ENCODE measurements around the gene SHD. TPM values are rescaled to one million over a fixed set of nuclear protein-coding genes. Genes with fewer than 3 reads are reported as not detected.

The SHD gene, protein sequence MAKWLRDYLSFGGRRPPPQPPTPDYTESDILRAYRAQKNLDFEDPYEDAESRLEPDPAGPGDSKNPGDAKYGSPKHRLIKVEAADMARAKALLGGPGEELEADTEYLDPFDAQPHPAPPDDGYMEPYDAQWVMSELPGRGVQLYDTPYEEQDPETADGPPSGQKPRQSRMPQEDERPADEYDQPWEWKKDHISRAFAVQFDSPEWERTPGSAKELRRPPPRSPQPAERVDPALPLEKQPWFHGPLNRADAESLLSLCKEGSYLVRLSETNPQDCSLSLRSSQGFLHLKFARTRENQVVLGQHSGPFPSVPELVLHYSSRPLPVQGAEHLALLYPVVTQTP
- not detected in 2 replicates for total RNA-seq

DNA sequence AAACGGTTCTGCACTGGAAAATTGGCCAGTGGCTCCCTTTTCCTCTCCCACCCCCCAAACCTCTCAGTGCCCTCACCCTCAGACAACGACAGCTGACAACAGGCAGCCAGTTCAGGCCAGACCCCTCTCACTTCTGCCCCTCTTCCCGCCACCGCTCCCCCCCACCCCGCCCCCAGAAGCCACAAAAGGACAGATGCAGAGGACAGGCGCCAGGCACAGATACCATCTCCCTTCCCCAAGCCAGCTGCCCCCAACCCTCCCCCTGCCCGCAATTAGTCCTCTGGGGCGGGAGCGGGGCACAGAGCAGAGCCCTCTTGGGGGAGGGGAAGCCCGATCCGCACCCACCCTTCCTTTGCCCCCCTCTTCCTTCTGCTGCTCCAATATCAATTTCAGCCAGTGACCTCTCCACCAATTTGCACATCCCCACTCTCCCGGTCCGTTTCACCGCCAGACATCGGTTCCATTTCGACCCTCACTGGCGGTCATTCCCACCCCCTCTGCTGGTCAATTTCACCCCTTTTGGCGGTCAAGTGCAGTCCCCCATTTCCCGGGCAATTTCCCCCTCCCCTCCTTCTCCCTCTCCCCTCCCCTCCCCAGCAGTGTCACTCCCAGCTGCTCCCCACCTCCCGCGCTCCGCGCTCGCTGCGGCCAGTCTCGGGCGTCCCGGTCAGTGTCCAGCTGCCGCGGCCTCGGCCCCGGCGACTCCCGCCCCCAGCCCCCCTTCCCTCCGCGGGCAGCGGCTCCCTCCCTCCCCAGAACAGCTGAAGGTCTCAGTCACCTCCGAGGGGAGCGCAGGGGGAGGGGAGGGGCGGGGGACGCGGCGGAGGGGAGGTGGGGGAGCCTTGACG lies at the start of gene SHD:
TSS of gene SHD (plus strand) at position 848 of the 848 bp plus-strand sequence. CDS start 798 bp downstream, outside the sequence.

DNA sequence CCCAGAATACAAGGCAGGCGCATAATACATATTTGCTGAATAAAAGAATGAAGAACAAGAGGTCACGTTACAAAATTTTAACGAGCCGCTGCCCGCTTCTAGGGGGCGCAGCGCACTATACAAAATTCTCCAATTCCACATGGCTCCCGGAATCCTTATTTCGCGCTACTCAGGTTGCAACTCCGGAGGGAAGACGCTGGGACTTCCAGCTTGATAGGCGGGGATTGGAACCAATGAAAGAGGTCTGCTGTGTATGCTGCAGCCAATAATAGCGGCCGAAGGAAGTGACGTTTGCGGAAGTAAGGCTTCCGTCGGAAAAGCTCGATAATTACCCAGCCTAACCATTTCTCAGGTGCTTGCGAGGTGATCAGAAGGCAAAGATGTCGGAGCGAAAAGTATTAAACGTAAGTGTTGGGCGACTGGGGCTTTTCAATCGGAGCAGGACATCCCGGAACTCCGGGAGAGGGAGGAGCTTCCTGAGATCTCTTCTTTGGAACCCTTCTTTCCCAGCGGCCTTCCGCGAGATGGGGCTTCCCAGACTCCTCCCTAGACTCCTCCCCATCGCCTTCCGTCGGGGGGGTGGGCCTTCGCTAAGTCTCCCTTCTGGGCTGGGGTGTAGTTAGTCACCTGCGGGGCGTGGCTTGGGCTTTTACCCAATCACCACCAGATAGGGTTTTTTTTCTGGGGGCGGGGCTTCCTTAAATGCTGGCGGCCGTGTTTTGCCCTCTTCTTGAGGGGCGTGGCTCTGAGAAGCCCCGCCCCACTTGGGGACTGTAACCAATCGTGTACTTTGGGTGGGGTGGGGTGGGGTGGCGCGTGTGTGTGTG lies 32.1 kb upstream of the SHD start, which contains the start of gene YJU2:
TSS of gene YJU2 (plus strand) at position 314 of the 827 bp plus-strand sequence. CDS start at position 381, 67 bp downstream.

DNA sequence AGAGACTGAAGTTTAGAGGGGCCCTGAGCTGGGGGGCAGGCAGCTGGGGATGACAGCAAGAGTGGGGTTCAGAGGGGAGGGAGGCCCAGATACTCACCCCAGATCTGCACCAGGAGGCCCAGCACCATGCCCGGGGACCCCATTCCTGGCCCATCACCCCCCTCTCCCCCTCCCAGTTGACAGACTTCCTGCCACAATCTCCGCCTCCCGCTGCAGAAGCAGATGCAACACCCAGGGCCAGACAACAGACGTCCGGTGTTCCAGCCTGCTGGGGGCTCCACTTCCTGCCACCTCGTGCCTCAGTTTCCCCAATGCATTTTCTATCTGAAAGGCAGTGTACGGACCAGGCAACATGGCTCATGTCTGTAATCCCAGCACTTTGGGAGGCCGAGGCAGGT lies 23.2 kb downstream of the SHD start, which contains the start of gene TMIGD2:
TSS of gene TMIGD2 (minus strand) at position 147 of the 398 bp plus-strand sequence. CDS start at position 143, 4 bp downstream.

DNA sequence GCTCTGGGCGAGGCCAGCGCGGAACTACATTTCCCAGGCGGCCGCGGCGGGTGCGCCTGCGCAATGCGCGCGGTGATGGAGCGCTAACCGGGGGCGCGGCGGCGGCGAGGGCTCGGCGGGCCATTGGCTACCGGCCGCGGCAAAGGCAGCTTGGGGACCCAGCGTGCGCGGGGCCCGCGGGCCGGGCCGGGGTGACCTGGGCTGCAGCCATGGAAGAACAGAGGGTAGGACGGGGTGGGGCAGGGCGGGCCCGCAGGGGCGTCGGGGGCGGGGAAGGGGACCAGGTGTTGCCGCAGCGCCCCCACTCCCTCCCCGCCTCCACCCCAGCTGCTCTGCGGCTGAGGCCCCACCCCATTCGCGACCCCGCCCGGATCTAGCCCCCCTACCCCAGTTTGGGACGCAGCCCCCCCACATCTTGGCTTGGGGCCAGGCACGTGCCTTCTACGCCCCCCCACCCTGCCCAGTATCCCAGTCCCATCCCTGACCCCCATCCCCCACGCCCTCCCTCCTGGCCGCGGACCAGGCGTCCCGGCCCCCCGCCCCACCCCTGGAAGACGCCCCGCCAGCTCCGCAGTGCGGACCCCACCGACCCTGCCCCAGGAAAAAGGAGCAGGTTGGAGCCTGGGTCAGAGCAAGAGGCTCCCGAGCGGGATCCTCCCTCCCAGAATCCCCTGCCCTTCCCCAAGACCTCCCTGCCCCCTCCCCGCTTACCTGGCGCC lies 25.6 kb downstream of the SHD start, which contains the start of gene FSD1:
TSS of gene FSD1 (plus strand) at position 61 of the 719 bp plus-strand sequence. CDS start at position 210, 149 bp downstream.

DNA sequence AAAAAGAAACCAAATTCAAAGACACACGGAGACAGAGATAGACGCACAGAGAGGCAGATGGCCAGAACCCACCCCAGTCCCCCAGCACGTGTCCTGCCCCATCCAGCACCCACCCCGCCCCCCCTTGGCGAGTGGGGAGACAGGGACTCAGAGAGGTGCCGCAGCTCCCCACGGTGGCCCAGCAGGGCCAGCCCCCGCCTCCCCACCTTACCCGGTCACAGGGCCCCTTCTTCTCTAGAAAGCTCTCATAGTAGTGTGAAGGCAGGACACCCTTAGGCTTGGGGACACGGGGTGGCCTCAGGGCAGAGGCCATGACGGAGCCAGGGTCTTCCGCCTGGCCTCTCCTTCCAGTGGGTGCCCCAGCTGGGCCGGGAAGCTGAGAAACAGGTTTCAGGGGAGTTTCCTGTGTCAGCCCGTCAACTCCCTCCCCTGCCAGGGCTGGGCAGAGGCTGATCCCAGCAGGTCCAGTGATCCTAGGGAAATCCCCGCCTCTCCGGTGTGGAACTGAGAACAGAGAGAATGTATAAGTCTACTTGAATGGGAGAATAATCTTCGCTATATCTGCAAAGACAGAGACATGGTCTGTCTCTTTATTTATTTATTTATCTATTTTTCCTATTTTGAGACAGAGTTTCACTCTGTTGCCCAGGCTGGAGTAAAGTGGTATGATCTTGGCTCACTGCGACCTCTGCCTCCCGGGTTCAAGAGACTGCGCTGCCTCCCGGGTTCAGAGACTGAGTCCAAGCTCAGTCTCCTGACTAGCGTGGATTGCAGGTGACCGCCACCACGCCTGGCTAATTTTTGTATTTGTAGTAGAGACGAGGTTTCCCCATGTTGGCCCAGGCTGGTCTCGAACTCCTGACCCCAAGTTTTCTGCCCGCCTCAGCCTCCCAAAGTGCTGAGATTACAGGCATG lies 59.6 kb downstream of the SHD start, which contains the start of gene STAP2:
TSS of gene STAP2 (minus strand) at position 387 of the 915 bp plus-strand sequence. CDS start at position 313, 74 bp downstream.

Other genes with a start within 250 kb of the SHD start
- 8.4 and 18.3 TPM in 2 replicates for gene ZBTB7A, start 212.4 kb upstream of the SHD start, total RNA-seq
- gene MAP2K2, start 155.1 kb upstream of the SHD start, total RNA-seq: 135 and 175 TPM in 2 replicates
- not detected in 2 replicates for gene CREB3L3, start 125.6 kb upstream of the SHD start, total RNA-seq
- gene SIRT6, start 96.7 kb upstream of the SHD start, total RNA-seq: 8.7 and 13.6 TPM in 2 replicates
- gene ANKRD24, start 96.6 kb upstream of the SHD start, total RNA-seq: 0.32 and 0.88 TPM in 2 replicates
- 0.16 and 2.6 TPM in 2 replicates for gene EBI3, start 49.7 kb upstream of the SHD start, total RNA-seq
- 14.1 and 16.8 TPM in 2 replicates for gene YJU2, start 32.2 kb upstream of the SHD start, total RNA-seq
- gene TMIGD2, start 23.1 kb downstream of the SHD start, total RNA-seq: not detected in 2 replicates
- 6.0 and 11.6 TPM in 2 replicates for gene FSD1, start 25.3 kb downstream of the SHD start, total RNA-seq
- gene STAP2, start 59.6 kb downstream of the SHD start, total RNA-seq: 21.2 and 63.9 TPM in 2 replicates
- 7.2 and 8.7 TPM in 2 replicates for gene MPND, start 64.3 kb downstream of the SHD start, total RNA-seq
- 26.7 and 62.7 TPM in 2 replicates for gene SH3GL1, start 121.3 kb downstream of the SHD start, total RNA-seq
- gene CHAF1A, start 123.4 kb downstream of the SHD start, total RNA-seq: 13.8 and 14.5 TPM in 2 replicates
- 70.5 and 81.4 TPM in 2 replicates for gene UBXN6, start 178.5 kb downstream of the SHD start, total RNA-seq
- gene HDGFL2, start 193.0 kb downstream of the SHD start, total RNA-seq: 53.1 and 58.3 TPM in 2 replicates
- 3.3 TPM in 1 of 2 replicates, not detected in the other for gene PLIN4, start 239.2 kb downstream of the SHD start, total RNA-seq

All from bladder microvascular endothelial cell (primary cell).